ENCODE measurements around the gene CREB3L4.
A peak's percentile ranks its signal among the peaks of the same experiment; 100 is the strongest.
"Not testable (repeated sequence)": the region's sequence is repeated elsewhere in the genome, so short reads cannot be mapped to it uniquely, and the experiment has no call there.

Gene CREB3L4

DNA sequence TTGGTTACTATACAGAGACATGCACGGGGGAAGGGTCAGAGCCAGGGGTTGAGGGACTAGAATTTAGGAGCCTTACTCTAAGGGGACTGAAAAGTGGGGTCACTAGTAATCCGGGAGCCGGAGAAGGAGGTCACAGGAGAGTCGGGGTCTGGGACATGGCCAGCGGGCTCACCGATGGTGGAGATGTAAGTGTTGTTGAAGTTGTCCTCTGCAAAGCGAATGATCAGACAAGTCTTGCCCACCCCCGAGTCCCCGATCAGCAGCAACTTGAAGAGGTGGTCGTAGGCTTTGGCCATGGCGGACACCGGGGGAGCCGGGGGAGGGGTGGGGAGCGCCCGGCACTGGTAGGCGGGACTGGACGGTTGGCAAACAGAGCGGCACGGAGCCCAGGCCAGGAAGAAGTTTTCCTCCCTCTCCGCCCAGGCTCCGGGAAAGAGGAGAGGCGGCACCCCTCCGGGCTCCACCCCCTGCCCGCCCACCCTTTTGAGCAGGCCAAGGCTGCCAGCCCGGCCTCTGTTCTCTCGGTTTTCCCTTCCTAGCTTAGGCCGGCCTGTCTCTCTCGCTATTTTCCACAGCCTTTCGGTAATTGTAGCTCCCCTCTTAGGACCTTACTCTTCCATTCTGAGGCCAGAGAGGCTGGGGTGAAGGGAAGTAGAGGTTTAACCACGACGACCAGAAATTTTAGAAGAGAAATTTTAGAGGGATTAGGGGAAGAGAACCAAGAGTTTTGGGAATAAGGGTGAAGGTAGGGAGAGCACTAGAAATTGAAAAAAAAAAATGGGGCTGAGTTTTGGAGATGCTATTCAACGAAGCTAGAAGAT is 18.4 kb downstream of the CREB3L4 start, which contains the start of gene RAB13:
TSS of gene RAB13 (minus strand) at position 399 of the 821 bp plus-strand sequence. CDS start at position 296, 103 bp downstream.
- DNase-seq, result peak; percentile 95

DNA sequence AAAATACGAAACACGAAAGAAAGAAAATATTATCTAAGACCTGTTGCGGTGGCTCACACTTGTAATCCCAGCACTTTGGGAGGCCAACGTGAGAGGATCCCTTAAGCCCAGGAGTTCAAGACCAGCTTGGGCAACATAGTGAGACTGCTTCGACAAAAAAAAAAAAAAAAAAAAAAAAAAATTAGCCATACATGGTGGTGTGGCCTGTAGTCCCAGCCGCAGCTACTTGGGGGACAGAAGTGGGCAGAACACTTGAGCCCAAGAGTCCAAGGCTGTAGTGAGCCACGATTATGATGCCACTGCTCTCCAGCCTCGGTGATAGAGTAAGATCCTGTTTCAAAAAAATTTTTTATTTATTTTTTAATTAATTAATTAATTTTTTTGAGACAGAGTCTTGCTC is 19.9 kb downstream of the CREB3L4 start:
- no peak for DNase-seq

DNA sequence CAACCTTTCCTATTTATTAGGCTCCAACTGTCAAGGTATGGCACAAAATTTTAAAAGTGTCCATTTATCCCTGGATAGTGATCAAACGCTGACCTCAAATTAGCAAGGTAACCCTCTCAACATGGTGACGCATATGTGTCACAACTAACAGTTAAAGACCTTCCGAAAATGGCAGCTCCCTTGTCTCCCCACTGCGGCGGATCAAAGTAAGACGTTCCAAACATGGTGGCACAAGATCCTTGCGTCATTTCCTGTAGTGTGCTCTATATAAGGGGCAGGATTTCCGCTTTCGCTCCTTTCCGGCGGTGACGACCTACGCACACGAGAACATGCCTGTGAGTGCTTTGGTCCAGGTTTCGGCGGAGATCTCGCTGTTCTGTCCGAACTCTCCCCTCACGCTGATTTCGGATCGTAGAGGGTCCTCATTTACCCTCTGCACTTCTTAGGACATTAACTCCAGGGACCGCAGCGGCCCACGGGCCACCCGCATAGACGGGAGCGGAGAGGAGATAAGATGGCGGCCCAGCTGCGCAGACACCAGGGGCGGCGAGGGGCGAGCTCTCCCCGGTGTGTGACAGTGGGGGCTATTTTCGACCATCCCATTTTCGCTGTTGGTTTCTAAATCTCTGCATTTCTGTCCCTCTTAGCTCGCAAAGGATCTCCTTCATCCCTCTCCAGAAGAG is 22.9 kb downstream of the CREB3L4 start, which contains the start of gene RPS27:
TSS of gene RPS27 (plus strand) at position 295 of the 683 bp plus-strand sequence. CDS start at position 330, 35 bp downstream.
- peak; percentile 96 for DNase-seq

DNA sequence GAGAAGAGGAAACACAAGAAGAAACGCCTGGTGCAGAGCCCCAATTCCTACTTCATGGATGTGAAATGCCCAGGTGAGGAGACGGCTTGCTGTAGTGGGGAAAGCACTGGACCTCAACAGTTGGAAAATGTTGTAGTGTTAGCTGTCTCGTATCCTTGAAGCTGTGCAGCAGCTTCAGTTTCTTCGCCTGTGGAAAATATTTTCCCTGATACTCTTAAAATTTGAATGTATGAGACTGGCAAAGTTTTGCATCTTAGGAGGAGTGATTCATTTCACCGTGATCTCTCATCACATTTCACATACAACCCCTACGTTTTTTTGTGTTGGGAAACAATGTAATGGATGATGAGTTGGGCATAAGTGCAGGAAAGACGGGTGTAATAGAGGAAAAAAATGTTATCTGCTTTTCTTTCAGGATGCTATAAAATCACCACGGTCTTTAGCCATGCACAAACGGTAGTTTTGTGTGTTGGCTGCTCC is 23.5 kb downstream of the CREB3L4 start:
- DNase-seq, result no peak

DNA sequence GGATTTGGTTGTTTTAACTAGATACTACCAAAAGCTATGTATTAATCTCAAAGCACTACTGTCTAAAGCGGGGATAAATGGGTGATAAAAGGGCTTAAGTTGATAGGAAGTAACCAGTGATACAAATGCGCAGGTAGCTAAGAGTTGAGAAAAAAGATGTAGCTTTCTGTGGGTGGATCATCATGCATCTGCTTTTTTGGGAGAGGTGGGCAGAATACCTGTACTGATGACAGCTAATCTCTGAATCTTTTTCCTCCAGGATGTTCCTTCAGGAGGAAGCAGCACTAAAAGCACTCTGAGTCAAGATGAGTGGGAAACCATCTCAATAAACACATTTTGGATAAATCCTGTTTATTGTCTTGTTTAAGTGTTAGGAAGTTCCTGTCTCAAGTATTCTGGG is 24.1 kb downstream of the CREB3L4 start:
- DNase-seq, result no peak

DNA sequence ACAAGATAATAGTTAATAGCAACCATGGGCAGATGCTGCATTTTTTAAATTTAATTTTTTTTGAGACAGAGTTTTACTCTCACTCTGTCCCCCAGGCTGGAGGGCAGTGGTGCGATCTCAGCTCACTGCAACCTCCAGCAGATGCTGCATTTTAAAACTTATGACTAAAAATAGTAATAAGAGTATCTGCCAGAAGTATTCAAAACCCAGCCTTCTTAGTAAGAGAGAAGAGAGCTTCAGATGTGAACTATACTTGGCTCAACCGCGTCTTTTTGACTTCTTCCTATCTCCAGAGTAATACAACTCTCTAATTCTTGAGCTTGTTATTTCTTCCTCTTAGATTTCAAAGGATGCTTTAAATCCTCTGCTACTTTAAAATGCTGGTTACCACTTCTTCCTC is 27.5 kb downstream of the CREB3L4 start:
- DNase-seq, result no peak

DNA sequence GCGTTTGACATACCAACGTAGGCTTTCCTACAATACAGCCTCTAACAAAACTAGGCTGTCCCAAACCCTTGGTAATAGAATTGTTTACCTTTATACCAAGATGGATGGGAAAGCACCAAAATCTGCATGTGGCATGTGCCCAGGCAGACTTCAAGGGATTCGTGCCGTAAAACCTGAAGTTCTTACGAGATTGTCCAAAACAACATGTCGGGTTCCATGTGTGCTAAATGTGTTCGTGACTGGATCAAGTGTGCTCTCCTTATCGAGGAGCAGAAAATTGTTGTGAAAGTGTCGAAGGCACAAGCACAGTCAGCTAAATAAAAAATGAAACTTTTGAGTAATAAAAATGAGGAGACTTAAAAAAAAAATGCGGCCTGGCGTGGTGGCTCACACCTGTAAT is 27.9 kb downstream of the CREB3L4 start:
- DNase-seq, result no peak

DNA sequence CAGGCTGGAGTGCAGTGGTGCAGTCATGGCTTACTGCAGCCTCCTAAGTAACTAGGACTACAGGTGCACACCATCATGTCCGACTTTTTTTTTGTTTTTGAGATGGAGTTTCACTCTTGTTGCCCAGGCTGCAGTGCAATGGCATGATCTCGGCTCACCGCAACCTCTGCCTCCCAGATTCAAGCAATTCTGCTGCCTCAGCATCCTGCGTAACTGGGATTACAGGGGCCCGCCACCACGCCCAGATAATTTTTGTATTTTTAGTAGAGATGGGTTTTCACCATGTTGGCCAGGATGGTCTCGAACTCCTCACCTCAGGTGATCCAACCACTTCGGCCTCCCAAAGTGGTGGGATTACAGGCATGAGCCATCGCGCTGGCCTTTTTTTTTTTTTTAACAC is 29.2 kb downstream of the CREB3L4 start:
- DNase-seq, result not testable (repeated sequence)

DNA sequence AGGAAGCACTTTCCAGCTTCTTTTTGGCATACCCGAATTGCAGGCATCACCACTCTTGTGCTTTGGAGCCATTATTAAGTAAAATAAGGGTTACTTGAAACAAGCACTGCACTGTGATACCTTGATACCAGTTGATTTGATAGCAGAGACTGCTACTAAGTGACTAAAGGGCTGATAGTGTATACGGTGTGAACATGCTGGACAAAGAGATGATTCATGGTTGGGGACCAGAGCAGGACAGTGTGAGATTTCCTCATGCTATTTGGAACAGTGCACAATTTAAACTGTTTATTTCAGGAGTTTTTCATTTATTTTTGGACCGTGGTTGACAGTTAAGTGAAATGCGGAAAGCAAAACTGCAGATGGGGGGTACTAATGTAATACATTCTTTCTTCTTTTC is 32.7 kb downstream of the CREB3L4 start:
- no peak for DNase-seq

DNA sequence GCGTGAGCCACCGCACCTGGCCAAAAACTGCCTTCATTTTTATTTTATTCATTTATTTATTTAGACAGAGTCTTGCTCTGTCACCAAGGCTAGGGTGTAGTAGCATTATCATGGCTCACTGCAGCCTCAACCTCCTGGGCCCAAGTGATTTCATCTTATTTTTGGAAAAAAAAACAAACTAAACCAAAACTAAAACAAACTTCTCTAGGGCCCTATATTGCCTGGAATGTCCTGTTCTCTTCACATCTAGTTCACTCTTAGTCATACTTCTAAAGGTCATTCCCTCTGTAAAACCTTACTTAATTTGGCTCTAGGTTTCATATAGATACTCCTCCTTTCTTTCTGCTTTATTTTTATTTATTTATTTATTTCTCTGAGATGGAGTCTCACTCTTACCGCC is 38.4 kb downstream of the CREB3L4 start:
- DNase-seq, result no peak

DNA sequence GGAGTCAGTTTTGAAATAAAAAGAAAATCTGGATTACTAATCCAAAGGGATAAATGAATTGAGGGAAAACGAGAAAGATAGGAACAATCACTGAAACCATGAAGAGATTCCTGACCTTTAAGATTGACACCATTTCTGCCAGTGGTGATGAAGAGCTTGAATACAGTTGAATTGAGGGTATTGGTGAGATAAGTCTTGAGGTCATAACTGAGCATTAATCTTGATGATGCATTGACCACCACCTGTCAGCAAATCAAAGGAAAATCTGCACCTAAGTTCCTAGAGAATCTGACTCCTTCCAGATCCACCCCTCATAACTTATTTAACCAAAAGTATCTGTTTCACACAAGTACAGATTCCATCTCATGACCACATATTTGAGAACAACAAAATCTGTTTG is 44.4 kb downstream of the CREB3L4 start:
- DNase-seq, result no peak

DNA sequence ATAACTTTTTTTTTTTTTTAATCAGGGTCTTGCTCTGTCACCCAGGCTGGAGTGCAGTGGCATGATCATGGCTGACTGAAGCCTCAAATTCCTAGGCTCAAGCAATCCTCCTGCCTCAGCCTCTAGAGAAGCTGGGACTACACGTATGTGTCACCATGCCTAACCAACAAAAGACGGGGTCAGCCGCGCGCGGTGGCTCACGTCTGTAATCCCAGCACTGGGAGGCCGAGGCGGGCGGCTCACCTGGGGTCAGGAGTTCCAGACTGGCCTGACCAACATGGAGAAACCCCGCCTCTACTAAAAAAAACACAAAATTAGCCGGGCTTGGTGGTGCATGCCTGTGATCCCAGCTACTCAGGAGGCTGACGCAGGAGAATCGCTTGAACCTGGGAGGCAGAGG is 44.8 kb downstream of the CREB3L4 start:
- not testable (repeated sequence) for DNase-seq

DNA sequence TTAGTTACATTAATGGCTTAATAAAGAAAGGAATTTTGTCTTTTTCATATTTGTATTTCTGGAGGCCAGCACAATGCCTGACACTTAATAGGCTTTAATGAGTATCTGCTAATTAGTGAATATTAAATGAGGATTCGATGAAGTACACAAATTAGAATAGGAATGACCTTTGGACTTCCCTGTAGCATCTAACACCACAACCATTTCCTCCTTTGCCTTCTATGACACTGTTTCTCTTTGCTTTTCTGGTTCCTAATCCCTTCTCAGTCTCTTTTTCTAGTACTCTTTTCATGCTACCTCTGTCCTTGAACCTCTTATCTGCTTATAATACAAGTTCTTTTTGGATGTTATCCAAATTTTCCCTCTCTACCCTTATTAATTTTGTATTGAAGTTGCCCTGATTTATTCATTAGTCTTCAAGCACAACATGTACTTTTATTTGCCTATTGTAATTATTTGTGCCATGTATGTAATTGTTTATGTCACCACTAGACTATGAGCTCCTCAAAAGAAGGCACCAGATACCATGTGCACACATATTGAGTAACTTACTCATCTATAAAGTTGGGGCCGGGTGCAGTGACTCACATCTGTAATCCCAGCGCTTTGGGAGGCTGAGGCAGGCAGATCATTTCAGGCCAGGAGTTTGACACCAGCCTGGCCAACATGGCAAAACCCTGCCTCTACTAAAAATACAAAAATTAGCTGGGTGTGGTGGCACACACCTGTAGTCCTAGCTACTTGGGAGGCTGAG is 46.6 kb downstream of the CREB3L4 start:
- DNase-seq, result no peak

DNA sequence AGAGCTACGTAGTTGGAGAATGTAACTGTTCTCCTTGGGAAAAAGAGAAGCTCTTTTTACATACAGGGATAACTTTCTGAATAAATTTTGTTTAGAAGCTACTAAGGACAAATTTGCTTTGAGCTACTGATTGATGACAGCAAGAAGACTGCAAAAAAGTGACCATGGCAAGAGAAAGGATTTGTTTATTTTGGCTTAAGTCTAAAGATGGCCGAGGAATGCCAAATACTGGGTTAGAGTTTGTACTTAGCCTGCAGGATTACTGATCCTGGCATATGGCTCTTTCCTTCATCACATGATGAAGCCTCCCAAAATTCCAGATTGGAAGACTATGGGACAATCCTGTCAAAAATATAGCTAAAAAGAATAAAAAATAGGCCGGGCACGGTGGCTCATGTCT is 51.6 kb downstream of the CREB3L4 start:
- DNase-seq, result no peak

DNA sequence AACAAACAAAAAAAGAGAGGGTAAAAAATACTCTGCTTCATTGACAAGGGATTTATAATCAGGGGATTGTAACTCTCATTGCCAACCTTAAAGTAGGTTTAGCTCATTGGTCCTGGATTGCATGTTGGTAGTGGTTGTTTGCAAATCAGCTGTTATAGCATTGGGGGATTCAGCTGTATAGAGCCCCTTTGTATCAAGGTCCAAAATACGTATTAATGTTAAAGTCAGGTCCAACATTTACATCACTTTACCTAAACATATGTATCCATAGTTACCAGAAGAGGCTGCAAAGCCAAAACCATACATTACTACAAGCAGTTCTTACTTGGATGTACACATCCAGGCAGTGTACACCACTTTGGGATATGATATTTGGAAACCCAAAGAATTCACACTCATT is 52.2 kb downstream of the CREB3L4 start:
- DNase-seq, result no peak
